T-helper 2 cell (primary cell): Measurements from ENCODE around the gene HP.

Experiments used
- DNase-seq, 5 experiments: peaks; one replicate each; pipeline versions ENCODE4 v3.0.0 to v3.0.0-alpha.2; 2012 to 2022

Gene HP

GRCh38 chr16:72092832-72093447 is 38.6 kb downstream of the HP start:
- DNase-seq = peak in 1 of 5 experiments; percentile 22

DNA sequence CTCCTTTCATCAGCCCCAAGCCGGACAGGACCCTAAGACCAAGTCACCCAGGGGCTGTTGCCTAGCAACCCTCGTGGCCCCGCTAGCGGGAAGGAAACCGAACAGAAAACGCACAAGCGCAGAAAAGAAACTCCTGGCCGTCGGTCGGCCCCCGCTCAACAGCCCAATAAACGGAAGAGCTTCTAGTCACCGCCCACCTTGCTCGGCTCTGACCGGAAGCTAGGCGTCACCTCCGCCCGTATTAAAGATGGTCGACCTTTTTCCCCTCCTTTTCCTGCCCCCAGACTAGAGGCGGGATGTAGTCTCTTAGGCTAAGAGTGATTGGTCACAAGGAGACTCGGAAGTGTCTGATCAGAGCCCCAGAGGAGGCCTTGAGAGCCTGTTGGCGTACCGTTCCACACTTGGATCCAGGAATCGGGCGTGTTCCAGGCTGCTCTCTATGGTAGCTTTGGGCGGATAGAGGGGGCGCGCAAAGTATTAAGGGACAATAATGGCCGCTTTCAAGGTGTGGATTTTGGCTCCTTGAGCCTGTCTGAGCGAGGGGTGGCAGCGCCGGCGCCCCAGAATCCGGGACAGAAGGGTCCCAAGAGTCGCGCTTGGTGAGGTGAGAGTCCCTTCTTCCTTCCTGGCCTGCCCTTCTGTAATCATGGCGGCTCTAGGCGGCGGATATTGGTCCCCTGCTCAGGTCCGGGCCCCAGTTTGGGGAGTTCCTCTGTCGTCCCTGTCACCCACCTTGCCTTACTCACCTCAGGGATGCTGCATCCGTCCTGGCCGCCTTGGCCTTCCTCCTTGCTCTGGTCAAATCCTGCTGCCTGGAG is 39.4 kb downstream of the HP start, which contains the start of the genes DHX38 and TXNL4B:
DHX38 (plus strand) TSS at position 400 of the 818 bp plus-strand sequence. CDS start 2,311 bp downstream, outside the sequence.
TXNL4B (minus strand) TSS at position 173 of the 818 bp plus-strand sequence. CDS start 2,871 bp downstream, outside the sequence.
- peak; percentile 64 to 98 (median 85) for DNase-seq

DNA sequence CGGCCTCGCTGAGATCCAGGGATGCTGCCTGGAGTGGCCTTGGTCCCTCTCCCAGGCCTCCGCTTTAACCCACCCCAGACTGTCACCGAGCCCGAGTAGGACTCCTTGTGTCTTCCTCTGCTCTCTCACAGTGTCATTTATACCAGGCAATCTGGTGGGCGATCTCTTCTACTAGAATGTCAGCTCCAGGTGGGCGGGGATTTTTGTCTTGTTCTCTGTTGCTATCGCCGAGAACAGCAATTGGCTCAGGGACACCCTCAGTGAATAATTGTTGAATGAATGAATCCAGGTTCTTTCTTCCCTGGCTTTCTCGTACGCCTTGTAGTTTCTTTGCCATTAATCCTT is 39.9 kb downstream of the HP start:
- peak in 2 of 5 experiments; percentile 27 to 57 for DNase-seq

GRCh38 chr16:72098936-72099335 is 44.6 kb downstream of the HP start:
- no peak for DNase-seq

DNA sequence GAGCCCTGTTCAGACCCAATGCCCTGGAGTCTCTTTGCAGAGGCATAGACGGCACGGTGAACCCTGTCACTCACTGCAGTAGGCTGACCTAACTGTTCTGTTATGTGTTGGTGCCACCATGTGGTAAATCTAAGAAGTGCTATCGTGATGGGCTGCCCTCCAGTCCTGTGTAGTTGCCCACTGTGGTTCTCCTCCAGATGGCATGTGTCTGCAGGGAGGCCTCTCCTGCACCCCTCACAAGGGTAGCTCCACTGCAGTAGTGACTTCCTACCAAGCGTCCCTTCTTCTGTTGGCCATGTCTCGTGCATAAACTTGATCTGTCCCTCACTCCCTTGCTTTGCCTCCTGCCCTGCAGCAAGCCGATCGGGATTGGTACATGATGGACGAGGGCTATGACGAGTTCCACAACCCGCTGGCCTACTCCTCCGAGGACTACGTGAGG is 45.1 kb downstream of the HP start:
- peak in 1 of 5 experiments; percentile 70 for DNase-seq

DNA sequence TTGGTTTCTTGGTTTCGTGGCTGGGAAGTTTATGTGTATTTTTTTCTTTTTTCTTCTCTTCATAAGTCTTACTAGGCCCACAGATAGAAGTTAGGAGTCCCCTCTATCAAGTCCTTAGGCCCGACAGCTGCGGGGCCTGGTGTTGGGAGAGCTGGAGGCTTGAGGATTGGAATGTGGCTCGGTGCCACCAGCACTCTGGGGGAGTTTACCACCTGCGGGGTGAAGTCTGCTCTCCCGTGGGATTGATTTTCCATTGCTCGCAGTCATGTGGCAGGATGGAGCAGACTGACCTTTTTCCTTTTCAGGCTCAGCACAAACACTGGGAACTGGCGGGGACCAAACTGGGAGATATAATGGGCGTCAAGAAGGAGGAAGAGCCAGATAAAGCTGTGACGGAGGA is 46.9 kb downstream of the HP start:
- no peak for DNase-seq

DNA sequence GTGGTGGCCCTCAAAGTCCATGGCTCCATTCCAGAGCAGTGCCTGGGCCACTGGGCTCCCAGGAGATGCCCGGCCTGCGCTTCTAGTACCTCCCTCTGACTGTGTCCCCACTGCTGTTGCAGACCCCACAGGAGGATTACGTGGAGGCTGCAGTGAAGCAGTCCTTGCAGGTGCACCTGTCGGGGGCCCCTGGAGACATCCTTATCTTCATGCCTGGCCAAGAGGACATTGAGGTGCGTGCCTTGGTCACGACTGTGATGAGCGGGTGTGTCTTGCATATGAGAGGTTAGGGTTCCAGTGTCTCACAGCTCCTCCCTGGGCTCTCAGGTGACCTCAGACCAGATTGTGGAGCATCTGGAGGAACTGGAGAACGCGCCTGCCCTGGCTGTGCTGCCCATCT is 50.6 kb downstream of the HP start:
- no peak for DNase-seq

DNA sequence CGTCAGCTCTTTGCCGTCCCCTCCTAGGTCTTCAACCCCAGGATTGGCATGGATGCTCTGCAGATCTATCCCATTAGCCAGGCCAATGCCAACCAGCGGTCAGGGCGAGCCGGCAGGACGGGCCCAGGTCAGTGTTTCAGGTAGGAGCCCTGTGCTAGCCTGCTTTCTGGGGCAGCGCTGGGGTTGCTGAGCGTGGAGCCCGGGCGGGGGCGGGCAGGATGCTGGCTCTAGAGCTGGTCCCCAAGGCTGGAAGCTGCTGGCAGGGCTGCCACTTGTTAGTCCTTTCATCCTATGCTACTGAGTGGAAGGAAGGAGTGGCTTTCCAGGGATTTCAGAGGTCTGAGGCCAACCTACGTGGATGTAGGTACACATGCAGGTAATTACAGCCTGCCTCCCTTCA is 51.7 kb downstream of the HP start:
- no peak for DNase-seq

DNA sequence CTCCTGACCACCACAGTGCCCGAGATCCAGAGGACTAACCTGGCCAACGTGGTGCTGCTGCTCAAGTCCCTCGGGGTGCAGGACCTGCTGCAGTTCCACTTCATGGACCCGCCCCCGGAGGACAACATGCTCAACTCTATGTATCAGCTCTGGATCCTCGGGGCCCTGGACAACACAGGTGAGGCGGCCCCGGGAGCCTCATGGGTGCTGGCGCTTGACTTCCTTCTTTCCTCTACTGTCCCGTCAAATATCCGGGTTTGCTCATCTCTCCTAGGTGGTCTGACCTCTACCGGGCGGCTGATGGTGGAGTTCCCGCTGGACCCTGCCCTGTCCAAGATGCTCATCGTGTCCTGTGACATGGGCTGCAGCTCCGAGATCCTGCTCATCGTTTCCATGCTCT is 53.1 kb downstream of the HP start:
- no peak for DNase-seq

DNA sequence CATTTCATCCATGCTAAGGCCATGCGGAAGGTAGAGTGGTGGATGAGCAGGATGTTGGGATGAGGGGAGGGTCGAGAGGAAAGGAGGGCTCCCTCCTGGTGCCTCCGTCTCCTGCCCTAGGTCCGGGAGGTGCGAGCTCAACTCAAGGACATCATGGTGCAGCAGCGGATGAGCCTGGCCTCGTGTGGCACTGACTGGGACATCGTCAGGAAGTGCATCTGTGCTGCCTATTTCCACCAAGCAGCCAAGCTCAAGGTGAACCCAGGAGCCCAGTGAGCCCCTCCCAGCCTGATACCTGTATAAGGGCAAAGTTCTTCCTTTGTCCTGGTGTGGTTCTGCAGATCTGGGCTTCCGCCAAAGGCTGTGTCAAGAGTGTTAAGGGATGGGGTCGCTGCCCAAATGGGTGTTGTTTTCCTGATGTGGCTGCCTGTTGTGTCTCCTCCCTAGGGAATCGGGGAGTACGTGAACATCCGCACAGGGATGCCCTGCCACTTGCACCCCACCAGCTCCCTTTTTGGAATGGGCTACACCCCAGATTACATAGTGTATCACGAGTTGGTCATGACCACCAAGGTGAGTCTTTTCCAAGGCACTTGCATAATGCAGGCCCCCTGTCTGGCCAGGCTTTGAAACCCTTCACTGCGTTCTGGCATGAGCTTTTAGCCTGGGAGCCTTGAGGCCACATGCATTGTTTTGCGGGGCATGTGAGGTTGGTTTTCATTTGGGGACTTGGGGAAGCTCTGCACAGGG is 54.2 kb downstream of the HP start:
- DNase-seq = no peak

GRCh38 chr16:72109300-72109699 is 55.0 kb downstream of the HP start:
- no peak for DNase-seq

GRCh38 chr16:72109966-72110530 is 55.7 kb downstream of the HP start:
- DNase-seq = no peak
